IPS-18a (cell line): ENCODE measurements around the gene KIAA0513.
"Not testable (repeated sequence)": the region's sequence is repeated elsewhere in the genome, so short reads cannot be mapped to it uniquely, and the experiment has no call there.

Experiments
- H3K27ac ChIP-seq: one replicate; pipeline ENCODE4 v1.5.1; 2013; ENCODE audit warnings: low read length
- H3K27me3 ChIP-seq: one replicate; pipeline ENCODE4 v1.6.1; 2013; ENCODE audit warnings: mild to moderate bottlenecking, low read length; ENCODE audit not compliant: control insufficient read depth, insufficient read depth
- H3K36me3 ChIP-seq: one replicate; pipeline ENCODE4 v1.6.1; 2013; ENCODE audit warnings: low read depth, low read length; ENCODE audit not compliant: control insufficient read depth
- H3K4me1 ChIP-seq: one replicate; pipeline ENCODE4 v1.6.1; 2013; ENCODE audit warnings: low read depth, low read length; ENCODE audit not compliant: control insufficient read depth
- H3K4me3 ChIP-seq: one replicate; pipeline ENCODE4 v1.5.1; 2013; ENCODE audit warnings: low read length
- H3K9ac ChIP-seq: one replicate; pipeline ENCODE4 v1.6.1; 2013; ENCODE audit warnings: mild to moderate bottlenecking, low read length, moderate library complexity
- H3K9me3 ChIP-seq: one replicate; pipeline ENCODE4 v1.6.1; 2013; ENCODE audit warnings: low read depth, low read length; ENCODE audit not compliant: control insufficient read depth

Gene KIAA0513

GRCh38 chr16:85019659-85020245, 7.8 kb upstream of the KIAA0513 start:
- no peaks in the 10 kb centered on the region for H3K36me3 ChIP-seq
- H3K27ac ChIP-seq = no peak overlapping the region
- H3K9ac ChIP-seq = no peak overlapping the region
- no peaks in the 10 kb centered on the region for H3K9me3 ChIP-seq
- H3K27me3 ChIP-seq = no peaks in the 10 kb centered on the region
- no peaks in the 10 kb centered on the region for H3K4me1 ChIP-seq
- no peak overlapping the region for H3K4me3 ChIP-seq

- Histone ChIP-seq H3K4me3 (no peak overlapping the region), H3K36me3 (no peaks in the 10 kb centered on the region), H3K9ac (no peak overlapping the region), H3K4me1 (peaks cover 13% of the 10 kb centered on the region), H3K27ac (no peak overlapping the region), H3K9me3 (no peaks in the 10 kb centered on the region), H3K27me3 (peaks cover 18% of the 10 kb centered on the region)
Observed at GRCh38 chr16:85025781-85026653, 1.6 kb upstream of the KIAA0513 start.

- Histone ChIP-seq H3K27ac (no peak overlapping the region), H3K4me3 (no peak overlapping the region), H3K9ac (no peak overlapping the region), H3K4me1 (peaks cover 13% of the 10 kb centered on the region), H3K27me3 (peaks cover 18% of the 10 kb centered on the region), H3K9me3 (no peaks in the 10 kb centered on the region), H3K36me3 (no peaks in the 10 kb centered on the region)
Observed at GRCh38 chr16:85026703-85027102, 892 bp upstream of the KIAA0513 start.

- Histone ChIP-seq H3K4me1 (peaks cover 14% of the 10 kb centered on the region), H3K36me3 (no peaks in the 10 kb centered on the region), H3K9ac (no peak overlapping the region), H3K4me3 (peak overlapping the region; percentile 79), H3K27me3 (peaks cover 18% of the 10 kb centered on the region), H3K9me3 (no peaks in the 10 kb centered on the region), H3K27ac (no peak overlapping the region)
Observed at GRCh38 chr16:85027958-85028684, 526 bp downstream of the KIAA0513 start.

- Histone ChIP-seq H3K9ac (no peak overlapping the region), H3K27me3 (peaks cover 18% of the 10 kb centered on the region), H3K9me3 (no peaks in the 10 kb centered on the region), H3K4me3 (peak overlapping the region; percentile 79), H3K4me1 (peaks cover 17% of the 10 kb centered on the region), H3K36me3 (no peaks in the 10 kb centered on the region), H3K27ac (no peak overlapping the region)
Observed at GRCh38 chr16:85028685-85029407, 1.3 kb downstream of the KIAA0513 start.

GRCh38 chr16:85029408-85029784, 1.8 kb downstream of the KIAA0513 start:
- Histone ChIP-seq H3K36me3 (no peaks in the 10 kb centered on the region), H3K27ac (no peak overlapping the region), H3K27me3 (peaks cover 18% of the 10 kb centered on the region), H3K9ac (no peak overlapping the region), H3K4me1 (peaks cover 17% of the 10 kb centered on the region), H3K4me3 (no peak overlapping the region), H3K9me3 (no peaks in the 10 kb centered on the region)

- H3K27me3 ChIP-seq = peaks cover 18% of the 10 kb centered on the region
- H3K4me1 ChIP-seq = peaks cover 17% of the 10 kb centered on the region
- no peak overlapping the region for H3K9ac ChIP-seq
- no peaks in the 10 kb centered on the region for H3K9me3 ChIP-seq
- H3K27ac ChIP-seq = no peak overlapping the region
- H3K4me3 ChIP-seq = no peak overlapping the region
- no peaks in the 10 kb centered on the region for H3K36me3 ChIP-seq
Observed at GRCh38 chr16:85029981-85030401, 2.4 kb downstream of the KIAA0513 start.

GRCh38 chr16:85031451-85031850, 3.9 kb downstream of the KIAA0513 start:
- H3K27me3 ChIP-seq = peaks cover 18% of the 10 kb centered on the region
- peaks cover 17% of the 10 kb centered on the region for H3K4me1 ChIP-seq
- H3K9me3 ChIP-seq = no peaks in the 10 kb centered on the region
- no peak overlapping the region for H3K27ac ChIP-seq
- H3K9ac ChIP-seq = no peak overlapping the region
- no peaks in the 10 kb centered on the region for H3K36me3 ChIP-seq
- H3K4me3 ChIP-seq = no peak overlapping the region

- not testable (repeated sequence) for H3K4me3 ChIP-seq, H3K36me3 ChIP-seq, H3K27ac ChIP-seq, H3K9me3 ChIP-seq, H3K9ac ChIP-seq
- Histone ChIP-seq H3K27me3 (peaks cover 18% of the 10 kb centered on the region), H3K4me1 (peaks cover 17% of the 10 kb centered on the region)
Observed at GRCh38 chr16:85032187-85032586, 4.6 kb downstream of the KIAA0513 start.

- Histone ChIP-seq H3K9ac (no peak overlapping the region), H3K27ac (no peak overlapping the region)
Observed at GRCh38 chr16:85033171-85033570, 5.6 kb downstream of the KIAA0513 start.

More at GRCh38 chr16:85033171-85033570, 5.6 kb downstream of the KIAA0513 start:
- Histone ChIP-seq H3K4me1 (peaks cover 17% of the 10 kb centered on the region), H3K36me3 (no peaks in the 10 kb centered on the region), H3K4me3 (no peak overlapping the region), H3K27me3 (peaks cover 16% of the 10 kb centered on the region), H3K9me3 (no peaks in the 10 kb centered on the region)
